ENCODE results near the gene DNA2. TPM values are rescaled to one million over a fixed set of nuclear protein-coding genes. Genes with fewer than 3 reads are reported as not detected.

Gene DNA2
- total RNA-seq, 1 experiment from 2014 or later: 17.7 TPM

DNA sequence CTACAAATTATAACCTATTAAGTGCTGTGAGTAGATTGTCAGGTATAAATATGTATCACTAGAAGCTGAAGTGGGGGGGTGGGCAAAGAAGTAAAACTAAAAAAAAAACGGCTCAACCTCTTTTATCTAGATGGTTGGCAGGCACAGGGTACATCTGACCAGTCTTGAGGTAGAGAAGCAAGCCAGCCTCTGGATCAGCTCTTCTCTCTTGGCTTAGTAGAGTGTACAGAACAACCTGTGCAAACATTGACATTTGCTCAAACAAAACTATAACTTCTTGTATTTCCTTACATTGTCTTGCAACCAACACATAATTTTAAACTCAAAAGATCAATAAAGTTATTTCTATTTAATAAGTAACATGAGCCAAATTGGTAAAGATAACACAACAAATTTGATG, 25.6 kb downstream of the DNA2 start:
- no peak for DNase-seq (ENCODE audit: extremely low read depth, low read depth)

DNA sequence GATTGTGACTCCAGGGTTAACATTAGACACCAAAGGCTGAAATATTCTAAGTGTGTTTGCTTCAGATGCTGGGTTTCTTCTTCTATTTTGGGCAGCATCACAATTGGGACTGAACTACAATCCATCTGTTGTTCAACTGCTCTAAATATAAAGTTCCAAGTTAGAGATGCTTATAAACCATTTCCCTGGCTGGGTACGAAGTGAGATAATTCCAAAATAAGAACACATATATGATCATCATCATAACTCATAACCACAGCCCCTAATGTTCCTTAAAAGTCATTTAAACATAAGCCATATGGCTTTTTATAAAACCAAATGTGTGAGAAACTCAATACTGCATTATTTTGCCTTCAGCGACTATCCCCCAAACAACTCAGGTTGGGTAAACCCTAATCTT, 28.8 kb downstream of the DNA2 start:
- DNase-seq (ENCODE audit: extremely low read depth, low read depth): no peak

DNA sequence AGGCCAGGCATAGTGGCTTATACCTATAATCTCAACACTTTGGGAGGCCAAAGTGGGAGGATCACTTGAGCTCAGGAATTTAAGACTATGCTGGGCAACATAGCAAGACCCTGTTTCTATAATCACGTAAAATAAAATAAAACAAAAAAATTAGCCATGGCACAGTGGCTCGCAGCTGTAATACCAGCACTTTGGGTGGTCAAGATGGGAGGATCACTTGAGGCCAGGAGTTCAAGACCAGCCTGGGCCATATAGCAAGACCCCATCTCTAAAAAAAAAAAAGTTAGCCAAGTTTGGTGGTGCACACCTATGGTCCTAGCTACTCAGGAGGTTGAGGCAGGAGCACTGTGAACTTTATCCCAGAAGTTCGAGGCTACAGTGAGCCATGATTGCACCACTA, 30.9 kb downstream of the DNA2 start:
- DNase-seq (ENCODE audit: extremely low read depth, low read depth): no peak

DNA sequence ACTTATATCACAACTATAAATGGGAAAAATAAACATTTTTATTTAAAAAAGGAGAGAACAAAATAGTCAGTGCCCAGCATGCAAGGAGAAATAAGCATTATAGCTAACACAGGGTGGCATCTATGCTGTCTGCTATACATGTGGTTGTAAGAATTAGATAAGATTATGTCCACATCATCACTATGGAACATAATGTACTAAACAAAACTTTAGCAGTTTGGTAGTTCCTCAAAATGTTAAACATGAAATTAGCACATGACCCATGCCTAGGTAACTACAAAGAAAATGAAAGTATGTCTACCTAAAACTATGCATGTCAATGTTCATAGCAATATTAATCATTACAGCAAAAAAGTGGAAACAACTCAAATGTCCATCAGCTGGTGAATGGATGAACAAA, 36.0 kb downstream of the DNA2 start:
- no peak for DNase-seq (ENCODE audit: extremely low read depth, low read depth)

DNA sequence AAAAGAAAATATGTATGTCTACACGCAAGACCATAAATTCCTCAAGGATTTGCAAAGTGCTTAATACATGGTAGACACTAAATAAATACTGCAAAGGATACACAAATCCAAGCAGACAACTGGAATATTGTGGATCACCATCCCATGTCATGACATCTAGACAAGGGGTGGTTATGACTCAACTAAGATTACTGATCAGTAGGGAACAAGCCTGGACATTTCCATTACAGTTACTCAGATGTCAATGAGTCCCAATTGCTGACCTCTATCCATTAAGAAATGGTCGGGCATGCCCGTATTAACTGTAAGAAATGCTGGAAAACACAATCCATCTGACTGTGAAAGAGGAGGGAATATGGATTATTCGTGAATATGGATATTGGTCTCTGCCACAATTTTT, 37.1 kb downstream of the DNA2 start:
- DNase-seq (ENCODE audit: extremely low read depth, low read depth): no peak

DNA sequence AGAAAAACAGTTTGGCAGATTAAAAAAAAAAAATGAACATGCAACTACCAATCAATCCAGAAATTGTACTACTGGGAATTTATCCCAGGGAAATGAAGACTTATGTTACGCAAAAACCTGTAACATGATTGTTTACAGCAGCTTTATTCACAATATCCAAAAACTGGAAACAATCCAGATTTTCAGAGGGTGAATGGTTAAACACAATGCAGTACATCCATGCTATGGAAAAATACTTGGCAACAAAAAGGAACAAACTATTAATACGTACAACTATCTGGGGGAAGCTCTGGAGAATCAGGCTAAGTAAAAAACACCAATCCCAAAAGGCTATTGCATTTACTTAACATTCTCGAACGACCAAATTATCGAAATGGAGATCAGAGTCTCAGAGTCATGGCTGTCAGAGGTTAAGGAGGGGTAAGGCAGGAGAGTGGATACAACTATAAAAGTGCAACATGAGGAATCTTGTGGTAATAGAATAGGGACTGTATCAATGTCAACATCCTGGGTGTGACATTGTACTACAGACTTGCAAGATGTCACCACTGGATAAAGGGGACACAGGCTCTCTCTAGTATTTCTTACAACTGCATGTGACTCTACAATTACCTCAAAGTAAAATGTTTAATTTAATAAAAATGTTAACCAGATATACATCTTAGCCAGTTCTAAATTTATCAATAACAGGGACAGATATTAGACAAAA, 43.2 kb downstream of the DNA2 start:
- no peak for DNase-seq (ENCODE audit: extremely low read depth, low read depth)

DNA sequence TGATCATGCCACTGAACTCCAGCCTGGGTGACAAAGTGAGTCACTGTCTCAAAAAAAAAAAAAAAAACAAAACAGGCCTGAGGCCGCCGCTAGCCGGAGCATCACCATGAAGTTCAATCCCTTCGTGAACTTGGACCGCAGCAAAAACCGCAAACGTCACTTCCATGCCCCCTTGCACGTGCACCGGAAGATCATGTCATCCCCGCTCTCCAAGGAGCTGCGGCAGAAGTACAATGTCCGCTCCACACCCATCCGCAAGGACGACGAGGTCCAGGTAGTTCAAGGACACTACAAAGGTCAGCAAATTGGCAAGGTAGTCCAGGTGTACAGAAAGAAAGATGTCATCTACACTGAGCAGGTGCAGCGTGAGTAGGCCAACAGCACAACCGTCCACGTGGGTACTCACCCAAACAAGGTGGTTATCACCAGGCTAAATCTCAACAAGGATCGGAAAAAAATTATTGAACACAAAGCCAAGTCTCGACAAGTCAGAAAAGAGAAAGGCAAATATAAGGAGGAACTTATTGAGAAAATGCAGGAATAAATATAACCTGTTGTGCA, 47.2 kb downstream of the DNA2 start:
- no peak for DNase-seq (ENCODE audit: extremely low read depth, low read depth)

DNA sequence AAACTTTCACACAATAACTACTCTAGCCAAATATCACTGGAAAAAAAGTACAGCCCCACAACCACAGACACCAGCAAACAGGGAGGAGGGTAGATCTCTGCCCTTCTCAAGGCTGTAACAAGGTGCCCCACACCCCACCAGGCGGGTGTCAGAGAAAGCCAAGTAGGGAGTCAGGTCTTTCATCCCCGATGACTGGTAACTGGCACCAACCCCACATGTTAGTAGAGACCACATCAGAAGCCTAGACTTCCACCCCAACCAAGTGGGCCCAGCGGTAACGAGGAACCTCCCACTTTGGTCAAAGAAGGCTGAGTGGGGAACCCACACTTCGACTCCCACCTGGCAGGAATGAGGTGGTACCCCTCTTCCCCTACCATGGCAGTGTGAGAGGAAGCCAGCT, 48.3 kb downstream of the DNA2 start:
- no peak for DNase-seq (ENCODE audit: extremely low read depth, low read depth)

DNA sequence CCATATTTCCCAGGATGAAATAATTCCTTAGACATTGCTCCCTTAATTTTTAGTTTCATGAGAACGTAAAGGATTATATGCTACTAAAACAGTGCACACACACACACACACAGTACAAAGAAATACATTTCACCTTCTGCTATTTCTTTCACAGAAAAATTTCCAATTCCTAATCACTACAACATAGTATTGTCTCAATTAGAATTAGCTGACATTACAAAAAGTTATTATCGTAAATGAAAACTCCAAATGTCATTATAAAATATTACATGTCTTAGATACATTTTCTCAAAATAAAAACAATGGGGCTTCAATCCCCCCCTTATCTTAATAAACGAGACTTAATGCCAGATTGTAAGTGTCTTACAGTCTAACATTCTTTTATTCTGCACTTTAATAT, 52.4 kb downstream of the DNA2 start:
- no peak for DNase-seq (ENCODE audit: extremely low read depth, low read depth)

DNA sequence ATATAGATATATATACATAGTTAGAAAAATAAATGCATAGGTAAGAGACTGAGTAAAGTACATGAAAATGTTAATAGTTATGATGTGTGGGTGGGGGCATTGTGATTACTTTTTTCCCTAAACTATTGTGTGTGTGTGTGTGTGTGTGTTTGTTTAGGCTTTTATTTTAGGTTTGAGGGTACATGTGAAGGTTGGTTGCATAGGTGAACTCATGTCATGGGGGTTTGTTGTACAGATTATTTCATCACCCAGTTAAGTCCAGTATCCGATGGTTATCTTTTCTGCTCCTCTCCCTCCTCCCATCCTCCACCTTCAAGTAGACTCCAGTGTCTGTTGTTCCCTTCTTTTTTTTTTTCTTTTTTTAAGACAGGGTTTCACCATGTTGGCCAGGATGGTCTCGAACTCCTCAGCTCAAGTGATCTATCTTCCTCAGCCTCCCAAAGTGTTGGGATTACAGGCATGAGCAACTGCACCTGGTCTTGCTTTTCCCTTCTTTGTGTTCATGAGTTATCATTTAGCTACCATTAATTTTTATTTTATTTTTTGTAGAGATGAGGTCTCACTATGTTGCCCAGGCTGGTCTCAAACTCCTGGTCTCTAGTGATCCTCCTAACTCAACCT, 62.8 kb downstream of the DNA2 start:
- DNase-seq (ENCODE audit: extremely low read depth, low read depth): no peak

DNA sequence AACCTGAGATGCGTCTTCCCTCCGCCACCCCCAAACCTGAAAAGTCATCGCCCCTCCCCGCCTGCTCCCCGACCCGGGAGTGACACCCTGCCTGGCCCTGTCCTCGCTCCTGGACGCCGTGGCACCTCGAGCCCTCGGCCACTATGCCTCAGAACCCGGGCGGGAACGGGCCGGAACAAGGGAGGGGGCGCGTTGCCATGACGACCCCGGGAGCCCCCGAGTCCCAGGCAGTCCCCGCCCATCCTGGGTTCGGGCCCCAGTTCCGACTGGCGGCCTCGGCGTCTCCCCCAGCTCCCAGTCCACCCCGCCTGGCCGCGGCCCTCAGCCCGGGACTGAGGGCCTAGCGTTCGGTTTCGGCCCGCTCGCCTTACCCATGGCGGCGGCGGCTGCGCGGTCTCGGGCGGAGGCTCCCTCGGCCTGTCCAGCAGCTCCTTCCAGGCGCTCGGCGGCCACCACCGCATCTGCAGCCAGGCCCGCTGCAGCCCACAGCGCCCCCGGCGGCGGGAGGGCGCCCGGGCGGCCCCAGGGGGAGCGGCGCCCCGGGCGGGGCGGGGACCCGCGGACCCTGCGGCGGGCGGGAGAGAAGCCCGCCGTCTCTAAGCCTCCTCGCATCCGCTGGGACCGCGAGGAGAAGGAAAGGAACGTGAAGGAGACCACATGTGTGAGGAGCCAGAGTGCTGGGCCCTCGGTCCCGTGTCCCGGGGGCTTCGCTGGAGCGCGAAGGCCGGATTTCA, 64.8 kb downstream of the DNA2 start, which contains the start of gene RUFY2:
TSS of gene RUFY2 (minus strand) at position 463 of the 734 bp plus-strand sequence. CDS start at position 375, 88 bp downstream.
- peak; percentile 64 for DNase-seq (ENCODE audit: extremely low read depth, low read depth)

DNA sequence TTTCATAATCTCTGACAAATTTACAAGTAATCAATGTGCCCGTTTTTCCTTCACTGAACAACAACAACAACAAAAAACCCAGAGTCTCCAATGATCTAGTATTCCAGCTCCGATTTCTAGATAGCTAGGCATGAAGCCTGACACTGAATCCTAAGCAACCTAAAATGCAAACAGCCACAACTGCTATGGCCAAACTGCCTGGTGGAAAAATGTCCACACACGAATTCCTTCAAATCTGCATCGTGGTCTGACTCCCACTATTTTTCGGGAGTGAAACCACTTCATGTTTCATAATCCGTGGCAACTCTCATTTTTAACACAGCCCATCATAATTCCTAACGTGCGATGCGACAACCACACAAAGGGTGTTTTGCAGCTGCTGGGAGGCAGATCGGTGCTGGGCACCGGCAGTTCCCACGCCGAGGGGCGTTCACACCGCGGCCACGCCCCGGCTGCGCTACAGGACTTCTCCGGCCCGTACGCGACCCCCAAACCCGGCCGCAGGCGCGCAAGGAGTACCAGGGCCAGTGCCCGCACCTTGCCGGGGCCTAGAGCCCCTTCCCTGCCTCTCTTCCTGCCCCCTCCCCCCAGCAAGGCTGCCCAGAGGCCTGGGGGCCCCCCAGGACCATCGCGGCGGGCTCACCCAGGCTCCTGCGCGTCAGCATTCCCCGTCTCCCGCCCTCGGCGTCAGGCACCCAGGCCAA, 65.5 kb downstream of the DNA2 start:
- DNase-seq (ENCODE audit: extremely low read depth, low read depth): peak; percentile 8

DNA sequence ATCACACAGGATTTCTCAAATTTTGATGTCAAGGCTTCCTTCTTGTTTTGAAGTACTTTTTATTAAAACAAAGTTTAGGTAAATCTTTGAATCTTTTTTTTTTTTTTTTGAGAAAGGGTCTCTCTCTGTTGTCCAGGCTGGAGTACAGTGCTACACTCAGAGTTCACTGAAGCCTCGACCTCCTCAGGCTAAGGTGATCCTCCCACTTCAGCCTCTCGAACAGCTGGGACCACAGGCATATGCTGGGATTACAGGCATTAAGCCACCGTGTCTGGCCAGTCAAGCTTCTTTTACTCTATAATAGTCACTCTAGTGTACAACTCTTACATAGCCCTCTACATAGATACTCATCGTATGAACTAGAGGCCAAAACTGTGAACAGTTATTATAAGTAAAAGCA, 68.1 kb downstream of the DNA2 start:
- DNase-seq (ENCODE audit: extremely low read depth, low read depth): no peak

DNA sequence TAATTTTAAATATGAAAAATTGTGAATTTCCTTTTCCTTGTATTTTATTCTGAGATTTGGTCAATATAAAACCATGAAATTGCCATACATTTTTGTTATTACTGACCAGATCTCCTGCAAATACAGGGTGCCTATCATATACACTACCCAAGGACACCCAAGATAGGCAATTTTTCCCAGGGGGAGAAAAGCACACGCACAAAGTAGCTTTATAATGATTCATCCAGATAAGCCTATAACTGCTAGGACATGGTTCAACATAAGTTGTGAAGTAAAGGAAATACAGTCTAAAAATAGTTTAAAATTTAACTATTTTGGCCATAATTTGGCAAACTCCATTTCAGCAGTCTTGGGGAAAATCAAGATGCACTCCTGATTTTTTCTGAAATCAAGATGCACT, 69.5 kb downstream of the DNA2 start:
- no peak for DNase-seq (ENCODE audit: extremely low read depth, low read depth)

DNA sequence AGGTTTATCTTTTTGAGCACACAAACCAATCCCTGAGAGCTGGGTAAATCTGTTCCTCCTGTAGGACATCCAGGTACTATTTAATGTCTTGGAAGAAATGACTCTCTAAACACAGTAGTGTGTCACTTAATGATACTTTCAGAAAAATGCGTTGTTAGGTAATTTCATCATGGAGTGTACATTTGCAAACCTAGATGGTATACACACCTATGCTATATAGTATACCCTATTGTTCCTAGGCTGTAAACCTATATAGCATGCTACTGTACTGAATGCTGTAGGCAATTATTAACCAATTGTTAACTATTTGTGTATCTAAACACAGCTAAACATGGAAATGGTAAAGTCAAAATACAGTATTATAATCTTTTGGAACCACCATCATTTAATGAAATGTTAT, 74.8 kb downstream of the DNA2 start:
- no peak for DNase-seq (ENCODE audit: extremely low read depth, low read depth)

DNA sequence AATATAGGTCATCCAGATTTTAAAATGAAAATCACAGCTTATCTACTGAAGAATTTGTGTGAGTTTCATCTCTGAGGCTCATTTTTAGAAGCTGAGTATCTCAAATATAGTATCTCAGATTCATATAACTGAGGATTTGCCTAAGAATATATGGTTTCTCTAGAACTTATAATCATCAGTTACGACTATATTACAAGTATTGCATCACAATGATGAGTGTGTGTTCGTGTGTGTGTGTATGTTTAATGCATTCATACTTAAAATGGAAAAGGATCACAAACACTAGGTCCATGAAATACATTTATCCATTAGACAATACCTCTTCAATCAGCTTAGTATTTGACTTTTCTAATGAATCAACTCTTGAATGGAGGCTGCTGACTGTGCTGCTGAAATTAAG, 86.0 kb downstream of the DNA2 start:
- DNase-seq (ENCODE audit: extremely low read depth, low read depth): peak; percentile 3

DNA sequence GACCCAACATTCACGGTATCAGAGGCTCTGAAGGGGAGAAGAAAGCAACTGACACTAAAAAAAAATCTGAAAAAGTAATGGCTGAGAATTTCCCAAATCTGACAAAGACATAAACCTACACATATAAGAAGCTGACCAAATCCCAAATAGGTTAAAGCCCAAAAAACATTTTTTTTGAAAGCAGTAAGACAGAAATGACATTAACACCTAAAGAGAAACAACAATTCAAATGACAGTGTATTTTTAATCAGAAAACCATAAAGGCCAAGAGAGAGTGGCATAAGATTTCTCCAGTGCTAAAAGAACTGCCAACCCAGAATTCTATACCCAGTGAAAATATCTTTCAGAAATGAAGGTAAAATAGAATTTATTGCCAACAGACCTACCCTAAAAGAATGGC, 100.2 kb downstream of the DNA2 start:
- DNase-seq (ENCODE audit: extremely low read depth, low read depth): no peak

DNA sequence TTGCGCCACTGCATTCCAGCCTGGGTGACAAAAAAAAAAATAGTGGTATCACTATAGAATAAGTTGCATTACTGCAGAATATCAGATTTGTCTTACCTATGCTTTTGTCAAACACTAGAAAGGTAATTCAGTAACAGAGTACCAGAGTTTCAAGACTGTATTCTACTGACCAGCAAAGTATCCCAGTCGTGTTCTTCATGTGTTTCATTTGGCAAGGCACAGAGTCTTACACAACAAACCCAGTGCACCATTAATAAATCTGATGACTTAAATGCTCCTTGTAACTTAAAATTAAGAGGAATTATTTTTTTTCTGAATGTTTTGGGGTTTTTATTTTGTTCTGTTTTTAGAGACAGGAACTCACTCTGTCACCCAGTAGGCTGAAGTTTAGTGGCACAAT, 104.7 kb downstream of the DNA2 start:
- DNase-seq (ENCODE audit: extremely low read depth, low read depth): no peak

DNA sequence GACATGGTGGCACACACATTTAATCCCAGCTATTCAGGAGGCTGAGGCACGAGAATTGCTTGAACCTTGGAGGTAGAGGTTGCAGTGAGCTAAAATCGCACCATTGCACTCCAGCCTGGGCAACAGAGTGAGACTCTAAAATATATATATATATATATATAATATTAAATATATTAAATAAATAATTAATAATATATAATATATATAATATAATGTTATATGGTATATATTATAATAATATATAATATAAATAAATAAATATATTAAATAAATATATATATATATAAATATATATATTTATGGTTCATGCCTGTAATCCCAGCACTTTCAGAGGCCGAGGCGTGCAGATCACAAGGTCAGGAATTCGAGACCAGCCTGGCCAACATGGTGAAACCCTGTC, 105.2 kb downstream of the DNA2 start:
- DNase-seq (ENCODE audit: extremely low read depth, low read depth): no peak

DNA sequence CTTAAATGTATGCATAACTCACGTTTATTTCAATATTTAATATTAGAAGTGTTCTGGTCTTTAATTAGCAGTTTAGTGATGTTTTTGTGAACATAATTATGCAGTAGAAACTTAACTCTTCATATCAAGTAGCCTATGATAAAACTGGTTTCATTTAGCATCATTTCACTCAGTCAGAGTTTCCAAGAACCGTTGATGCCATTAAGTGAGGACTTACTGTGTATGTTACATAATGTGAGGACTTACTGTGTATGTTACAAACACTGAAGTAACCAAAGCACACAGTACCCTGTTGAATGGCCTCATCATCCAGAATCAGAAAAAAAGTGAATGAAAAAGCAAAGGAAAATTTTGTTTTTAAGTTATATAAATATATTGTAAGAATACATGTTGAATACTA, 106.2 kb downstream of the DNA2 start:
- DNase-seq (ENCODE audit: extremely low read depth, low read depth): no peak

All from NCI-H460 (cell line).